Transverse colon (tissue), 4 donors: ENCODE results near the gene PLA2G4E. TPM values are rescaled to one million over a fixed set of nuclear protein-coding genes. Genes with fewer than 3 reads are reported as not detected.
A peak's percentile ranks its signal among the peaks of the same experiment; 100 is the strongest.

Experiments
- DNase-seq: peaks from one replicate; pipeline ENCODE4 v3.0.0-alpha.2; 2019
- H3K27ac ChIP-seq, 4 donors: fragments of 200-600 bp; sonication (generic); 2 replicates each; pipeline ENCODE4 v1.5.1; 2016 to 2018; ENCODE audit warnings: inconsistent platforms in 4 of 4
- H3K27me3 ChIP-seq: fragments of 200-600 bp; sonication (generic); 2 replicates; pipeline ENCODE4 v1.5.1; 2017; ENCODE audit warnings: inconsistent platforms
- H3K36me3 ChIP-seq, 4 donors: fragments of 200-600 bp; sonication (generic); 2 replicates each; pipeline ENCODE4 v1.5.1; 2017 to 2019; ENCODE audit warnings: inconsistent platforms in 4 of 4
- H3K4me1 ChIP-seq, 4 donors: fragments of 200-600 bp; sonication (generic); 2 replicates each; pipeline ENCODE4 v1.5.1; 2017 to 2020; ENCODE audit warnings: inconsistent platforms in 4 of 4
- H3K4me3 ChIP-seq, 4 donors: fragments of 200-600 bp; sonication (generic); 1 replicate in 1 of 4; 2 replicates in 3 of 4; pipeline versions ENCODE4 v1.5.1 to v1.6.1; 2017 to 2019; ENCODE audit warnings: inconsistent platforms in 4 of 4
- H3K9me3 ChIP-seq, 2 donors: fragments of 200-600 bp; sonication (generic); 2 replicates each; pipeline ENCODE4 v1.5.1; 2017 to 2019; ENCODE audit warnings: inconsistent platforms in 2 of 2
- CTCF ChIP-seq, 5 experiments: fragments of 200-600 bp in 3 of 5; fragments of 450-650 bp in 2 of 5; sonication (generic) in 3 of 5; IDR thresholded peaks; 1 replicate in 2 of 5; 2 replicates in 3 of 5; pipeline ENCODE4 v1.5.1; 2016 to 2017; ENCODE audit warnings: antibody characterized with exemption in 5 of 5, inconsistent platforms in 3 of 5, mild to moderate bottlenecking in 2 of 5, moderate library complexity in 1 of 5
- EP300 ChIP-seq: sonication (generic); formaldehyde crosslinking; IDR thresholded peaks from one replicate; pipeline ENCODE4 v1.6.1; 2017; ENCODE audit warnings: antibody characterized with exemption, low read depth
- POLR2A ChIP-seq: fragments of 450-650 bp; IDR thresholded peaks from one replicate; pipeline ENCODE4 v1.6.1; 2016; ENCODE audit warnings: antibody characterized with exemption, mild to moderate bottlenecking, moderate library complexity
- POLR2AphosphoS5 ChIP-seq, 3 donors: sonication (generic); formaldehyde crosslinking; IDR thresholded peaks; one replicate each; pipeline ENCODE4 v1.6.1; 2016; ENCODE audit warnings: antibody characterized with exemption in 3 of 3
- WGBS, 2 donors: methylation state at CpG; one replicate each; pipeline ENCODE4 v1.1.5; 2018; ENCODE audit warnings: low coverage in 1 of 2; 5-methylcytosine and 5-hydroxymethylcytosine counted together
- in situ Hi-C, 4 donors: fragments of 200-750 bp; cut with MboI; loops; one replicate each; pipeline versions ENCODE4 v1.15.0 to v1.15.1; 2017; ENCODE audit warnings: low sequenced_read_pairs in 3 of 4, low pct_ligation_motif_present in 1 of 4, low pct_unique_long_range_greater_than_20kb in 1 of 4
- intact Hi-C: fragments of 100-400 bp; cut with DNase I; formaldehyde crosslinking; loops from one replicate; pipeline ENCODE4 v1.15.1; 2023; ENCODE audit warnings: low total_unique reads
- total RNA-seq, 4 donors: library from RNA; depleted of rRNA; stranded (reverse); fragments of >200 nt; gene quantifications; one replicate each; pipeline ENCODE4 v1.1.0, GENCODE V29; 2016

The PLA2G4E gene
- total RNA-seq, 4 donors from 2014 or later: 0.32 TPM; not detected in 3

- 36 to 48% methylated on average over 4 to 8 of the region's 8 CpGs for WGBS, 2 donors
- DNase-seq: no peak
- no peaks in the 10 kb centered on the region for H3K27me3 ChIP-seq
- no peak overlapping the region for H3K27ac ChIP-seq
- intact Hi-C loops: no loop called here
- TF ChIP-seq POLR2AphosphoS5 (IDR thresholded peaks at IDR 0.05): no peak
- no peak for TF ChIP-seq CTCF (IDR thresholded peaks at IDR 0.05)
- TF ChIP-seq EP300: no peak
- TF ChIP-seq POLR2A: no peak
- no peaks in the 10 kb centered on the region for H3K36me3 ChIP-seq
- H3K9me3 ChIP-seq: no peaks in the 10 kb centered on the region
- in situ Hi-C loops: no loop called here
- H3K4me3 ChIP-seq: no peak overlapping the region
- no peaks in the 10 kb centered on the region for H3K4me1 ChIP-seq
Observed at GRCh38 chr15:42045211-42045615, 24.4 kb upstream of the PLA2G4E start.

- intact Hi-C loops: no loop called here
- TF ChIP-seq CTCF (IDR thresholded peaks at IDR 0.05) (no peak), POLR2AphosphoS5 (IDR thresholded peaks at IDR 0.05) (no peak), EP300 (no peak)
- no peak overlapping the region for H3K4me3 ChIP-seq
- 85 to 100% methylated on average over 2 to 4 of the region's 5 CpGs for WGBS, 2 donors
- no peaks in the 10 kb centered on the region for H3K27me3 ChIP-seq
- in situ Hi-C loops: no loop called here
- no peaks in the 10 kb centered on the region for H3K9me3 ChIP-seq
- no peak for DNase-seq
- H3K36me3 ChIP-seq: no peaks in the 10 kb centered on the region
- H3K27ac ChIP-seq: no peak overlapping the region
- H3K4me1 ChIP-seq: peaks cover 0 to 4% (median 0%) of the 10 kb centered on the region in 4 donors
Observed at GRCh38 chr15:42042602-42043400, 22.0 kb upstream of the PLA2G4E start.

GRCh38 chr15:42038401-42038800, 17.6 kb upstream of the PLA2G4E start:
- H3K27me3 ChIP-seq: no peaks in the 10 kb centered on the region
- WGBS, 2 donors: 92 to 93% methylated on average over 2 to 6 of the region's 6 CpGs
- no peak overlapping the region for H3K4me3 ChIP-seq
- H3K4me1 ChIP-seq: peaks cover 6 to 20% (median 12%) of the 10 kb centered on the region in 4 donors
- TF ChIP-seq POLR2AphosphoS5 (IDR thresholded peaks at IDR 0.05): no peak
- TF ChIP-seq EP300: no peak
- no peak for TF ChIP-seq POLR2A
- no peak for TF ChIP-seq CTCF (IDR thresholded peaks at IDR 0.05)
- no peaks in the 10 kb centered on the region for H3K36me3 ChIP-seq
- DNase-seq: no peak
- in situ Hi-C loops (no loop called here), intact Hi-C loops (no loop called here)
- H3K9me3 ChIP-seq: no peaks in the 10 kb centered on the region
- no peak overlapping the region for H3K27ac ChIP-seq

GRCh38 chr15:42037656-42038055, 16.8 kb upstream of the PLA2G4E start:
- WGBS, 2 donors: 56% methylated on average over 8 of the region's 8 CpGs; no CpG with 5 or more reads in 1 of the 2 donors
- intact Hi-C loops: no loop called here

More at GRCh38 chr15:42037656-42038055, 16.8 kb upstream of the PLA2G4E start:
- Histone ChIP-seq H3K27me3 (no peaks in the 10 kb centered on the region), H3K4me3 (no peak overlapping the region), H3K9me3 (no peaks in the 10 kb centered on the region), H3K27ac (no peak overlapping the region), H3K4me1 (peaks cover 6 to 24% (median 12%) of the 10 kb centered on the region in 4 donors), H3K36me3 (no peaks in the 10 kb centered on the region)
- DNase-seq: peak; percentile 65
- TF ChIP-seq EP300 (no peak), POLR2AphosphoS5 (IDR thresholded peaks at IDR 0.05) (no peak), CTCF (IDR thresholded peaks at IDR 0.05) (no peak), POLR2A (no peak)
- in situ Hi-C loops: no loop called here
